ENCODE results near the gene TACC3. TPM values are rescaled to one million over a fixed set of nuclear protein-coding genes. Genes with fewer than 3 reads are reported as not detected.
A peak's percentile ranks its signal among the peaks of the same experiment; 100 is the strongest.

TACC3 gene
- total RNA-seq, 6 donors from 2014 or later = 8.9 to 47.4 (median 21.9) TPM

DNA sequence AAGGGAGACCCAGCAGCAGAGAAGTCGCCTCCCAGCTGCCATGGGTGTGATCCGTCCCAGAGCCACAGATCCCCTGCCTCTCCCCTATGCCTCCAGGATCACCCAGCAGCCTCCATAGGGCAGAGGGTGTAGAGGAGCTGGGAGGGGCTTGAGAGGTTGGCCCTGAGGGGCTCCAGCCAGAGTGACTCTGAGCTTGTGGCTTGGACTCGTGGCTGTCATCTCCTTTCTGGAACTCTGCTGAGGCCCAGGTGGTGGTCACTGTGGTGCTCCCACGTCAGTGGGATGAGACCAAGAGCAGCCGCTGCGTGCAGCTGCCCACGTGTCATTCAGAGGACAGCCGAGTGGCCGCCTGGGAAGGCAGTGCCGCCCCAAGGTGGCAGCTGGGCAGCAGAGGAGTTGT, 4.2 kb downstream of the TACC3 start:
- Histone ChIP-seq H3K27ac (peak overlapping the region in 2 of 4 donors; percentile 7 to 86), H3K9me3 (no peaks in the 10 kb centered on the region), H3K4me1 (peaks cover 42 to 67% (median 53%) of the 10 kb centered on the region in 4 donors), H3K27me3 (no peaks in the 10 kb centered on the region), H3K36me3 (peaks cover 0 to 17% (median 4%) of the 10 kb centered on the region in 4 donors), H3K4me3 (no peak overlapping the region)
- peak in 1 of 2 donors; percentile 62 for DNase-seq
- WGBS, 2 donors = 89 to 95% methylated on average over 5 to 10 of the region's 10 CpGs
- TF ChIP-seq EP300 (IDR thresholded peaks at IDR 0.05) = no peak
- TF ChIP-seq, protein P1, sequence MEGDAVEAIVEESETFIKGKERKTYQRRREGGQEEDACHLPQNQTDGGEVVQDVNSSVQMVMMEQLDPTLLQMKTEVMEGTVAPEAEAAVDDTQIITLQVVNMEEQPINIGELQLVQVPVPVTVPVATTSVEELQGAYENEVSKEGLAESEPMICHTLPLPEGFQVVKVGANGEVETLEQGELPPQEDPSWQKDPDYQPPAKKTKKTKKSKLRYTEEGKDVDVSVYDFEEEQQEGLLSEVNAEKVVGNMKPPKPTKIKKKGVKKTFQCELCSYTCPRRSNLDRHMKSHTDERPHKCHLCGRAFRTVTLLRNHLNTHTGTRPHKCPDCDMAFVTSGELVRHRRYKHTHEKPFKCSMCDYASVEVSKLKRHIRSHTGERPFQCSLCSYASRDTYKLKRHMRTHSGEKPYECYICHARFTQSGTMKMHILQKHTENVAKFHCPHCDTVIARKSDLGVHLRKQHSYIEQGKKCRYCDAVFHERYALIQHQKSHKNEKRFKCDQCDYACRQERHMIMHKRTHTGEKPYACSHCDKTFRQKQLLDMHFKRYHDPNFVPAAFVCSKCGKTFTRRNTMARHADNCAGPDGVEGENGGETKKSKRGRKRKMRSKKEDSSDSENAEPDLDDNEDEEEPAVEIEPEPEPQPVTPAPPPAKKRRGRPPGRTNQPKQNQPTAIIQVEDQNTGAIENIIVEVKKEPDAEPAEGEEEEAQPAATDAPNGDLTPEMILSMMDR (IDR thresholded peaks at IDR 0.05) = no peak
- TF ChIP-seq POLR2A (IDR thresholded peaks at IDR 0.05) = no peak
- no peak for TF ChIP-seq POLR2AphosphoS5 (IDR thresholded peaks at IDR 0.05)
- ATAC-seq (ENCODE audit: low FRiP score in 2 of 2) = no peak

DNA sequence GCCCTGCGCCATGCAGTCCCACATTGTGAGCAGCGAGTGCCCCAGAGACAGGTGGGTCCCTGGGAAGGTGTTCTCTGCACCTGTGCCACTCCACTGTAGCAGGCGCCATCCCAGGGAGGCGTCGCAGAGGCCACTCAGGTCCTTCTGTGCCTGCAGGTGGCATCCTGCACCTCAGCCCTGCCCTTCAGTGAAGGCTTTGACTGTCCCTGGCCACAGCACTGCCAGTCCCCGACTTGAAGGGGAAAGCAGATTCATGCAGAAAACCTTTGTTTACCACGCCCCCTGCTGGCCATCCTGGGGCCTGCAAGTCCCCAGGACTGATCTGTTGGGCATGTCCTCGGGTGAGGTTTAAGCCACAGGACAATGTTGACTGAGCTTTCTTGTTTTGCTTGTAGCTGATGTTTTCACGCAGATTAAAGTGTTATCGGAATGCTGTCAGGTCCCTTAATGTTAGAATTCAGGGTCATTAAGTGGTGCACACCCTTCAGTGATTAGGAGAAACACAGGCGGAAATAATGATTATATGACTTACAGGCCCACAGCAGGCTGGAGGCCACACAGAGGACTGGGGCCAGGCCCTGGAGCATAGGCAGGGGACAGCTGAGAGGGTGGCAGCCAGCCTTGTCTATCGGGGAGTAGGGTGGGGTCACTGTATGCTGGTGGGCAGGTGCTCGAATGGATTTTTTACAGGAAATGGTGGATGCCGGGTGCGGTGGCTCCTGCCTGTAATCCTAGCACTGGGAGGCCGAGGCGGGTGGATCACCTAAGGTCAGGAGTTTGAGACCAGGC, 5.0 kb downstream of the TACC3 start:
- Histone ChIP-seq H3K4me3 (no peak overlapping the region), H3K27ac (peak overlapping the region; percentile 56 to 86 (median 79)), H3K27me3 (no peaks in the 10 kb centered on the region), H3K9me3 (no peaks in the 10 kb centered on the region), H3K4me1 (peaks cover 42 to 67% (median 53%) of the 10 kb centered on the region in 4 donors), H3K36me3 (peaks cover 0 to 25% (median 9%) of the 10 kb centered on the region in 4 donors)
- peak; percentile 76 to 82 for ATAC-seq (ENCODE audit: low FRiP score in 2 of 2)
- TF ChIP-seq POLR2A (IDR thresholded peaks at IDR 0.05) = no peak
- TF ChIP-seq, protein P1 (IDR thresholded peaks at IDR 0.05) = peak; percentile 94 to 99 (median 96)
- DNase-seq = peak; percentile 85 to 94
- 45 to 49% methylated on average over 9 to 17 of the region's 17 CpGs for WGBS, 2 donors

DNA sequence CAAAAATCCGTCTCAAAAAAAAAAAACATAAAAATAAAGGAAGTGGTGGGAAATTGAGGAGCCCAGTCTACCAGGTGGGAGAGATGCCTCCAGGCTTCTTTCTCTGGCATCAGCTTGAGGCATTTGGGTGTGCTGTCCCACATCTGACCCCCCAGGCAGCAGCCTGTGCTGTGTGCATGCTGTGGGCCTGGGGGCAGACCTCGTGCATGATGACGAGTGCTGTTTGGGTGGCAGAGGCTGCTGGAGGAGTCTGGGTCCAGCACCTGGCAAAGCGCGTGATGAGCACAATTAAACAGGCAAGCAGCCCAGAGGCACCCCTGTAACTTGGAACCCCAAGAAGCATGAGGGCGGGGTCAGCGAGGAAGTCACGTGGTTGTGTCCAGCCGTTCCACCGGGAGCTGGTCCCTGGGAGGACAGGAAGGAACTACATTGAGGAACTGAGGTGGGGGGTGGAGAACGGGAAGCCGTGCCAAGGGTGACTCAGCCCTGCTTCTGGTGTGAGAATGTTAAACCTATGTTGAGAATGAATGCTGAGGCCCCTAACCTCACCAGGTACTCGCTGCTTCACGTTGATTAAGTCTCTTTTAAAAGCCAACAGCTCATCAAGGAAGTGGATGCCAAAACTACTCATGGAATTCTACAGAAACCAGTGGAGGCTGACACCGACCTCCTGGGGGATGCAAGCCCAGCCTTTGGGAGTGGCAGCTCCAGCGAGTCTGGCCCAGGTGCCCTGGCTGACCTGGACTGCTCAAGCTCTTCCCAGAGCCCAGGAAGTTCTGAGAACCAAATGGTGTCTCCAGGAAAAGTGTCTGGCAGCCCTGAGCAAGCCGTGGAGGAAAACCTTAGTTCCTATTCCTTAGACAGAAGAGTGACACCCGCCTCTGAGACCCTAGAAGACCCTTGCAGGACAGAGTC, 6.1 kb downstream of the TACC3 start:
- H3K4me3 ChIP-seq = peak overlapping the region in 3 of 4 donors; percentile 19 to 37 (median 23)
- H3K36me3 ChIP-seq = peaks cover 0 to 35% (median 14%) of the 10 kb centered on the region in 4 donors
- no peaks in the 10 kb centered on the region for H3K27me3 ChIP-seq
- TF ChIP-seq POLR2A (IDR thresholded peaks at IDR 0.05) (no peak), POLR2AphosphoS5 (IDR thresholded peaks at IDR 0.05) (peak in 1 of 2 donors; percentile 63)
- TF ChIP-seq, protein P1 (IDR thresholded peaks at IDR 0.05) = no peak
- WGBS, 2 donors = 51 to 55% methylated on average over 15 to 18 of the region's 18 CpGs
- H3K27ac ChIP-seq = peak overlapping the region; percentile 56 to 86 (median 79)
- peak in 1 of 2 donors; percentile 89 for DNase-seq
- peak; percentile 47 to 67 for ATAC-seq (ENCODE audit: low FRiP score in 2 of 2)
- peaks cover 35 to 57% (median 44%) of the 10 kb centered on the region in 4 donors for H3K4me1 ChIP-seq
- no peaks in the 10 kb centered on the region for H3K9me3 ChIP-seq

DNA sequence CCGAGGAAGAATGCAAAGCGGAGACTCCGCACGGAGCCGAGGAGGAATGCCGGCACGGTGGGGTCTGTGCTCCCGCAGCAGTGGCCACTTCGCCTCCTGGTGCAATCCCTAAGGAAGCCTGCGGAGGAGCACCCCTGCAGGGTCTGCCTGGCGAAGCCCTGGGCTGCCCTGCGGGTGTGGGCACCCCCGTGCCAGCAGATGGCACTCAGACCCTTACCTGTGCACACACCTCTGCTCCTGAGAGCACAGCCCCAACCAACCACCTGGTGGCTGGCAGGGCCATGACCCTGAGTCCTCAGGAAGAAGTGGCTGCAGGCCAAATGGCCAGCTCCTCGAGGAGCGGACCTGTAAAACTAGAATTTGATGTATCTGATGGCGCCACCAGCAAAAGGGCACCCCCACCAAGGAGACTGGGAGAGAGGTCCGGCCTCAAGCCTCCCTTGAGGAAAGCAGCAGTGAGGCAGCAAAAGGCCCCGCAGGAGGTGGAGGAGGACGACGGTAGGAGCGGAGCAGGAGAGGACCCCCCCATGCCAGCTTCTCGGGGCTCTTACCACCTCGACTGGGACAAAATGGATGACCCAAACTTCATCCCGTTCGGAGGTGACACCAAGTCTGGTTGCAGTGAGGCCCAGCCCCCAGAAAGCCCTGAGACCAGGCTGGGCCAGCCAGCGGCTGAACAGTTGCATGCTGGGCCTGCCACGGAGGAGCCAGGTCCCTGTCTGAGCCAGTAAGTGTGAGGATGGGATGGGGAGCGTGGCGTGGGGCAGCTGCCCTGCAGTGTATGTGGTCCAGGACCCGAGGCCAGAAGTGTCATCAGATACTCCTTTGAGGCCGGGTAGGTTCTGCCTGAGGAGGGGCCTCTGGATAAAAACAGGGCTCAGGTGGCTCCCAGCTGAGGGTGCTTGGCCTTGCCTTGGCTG, 7.0 kb downstream of the TACC3 start:
- WGBS, 2 donors = 72 to 80% methylated on average over 20 to 30 of the region's 31 CpGs
- peaks cover 30 to 53% (median 38%) of the 10 kb centered on the region in 4 donors for H3K4me1 ChIP-seq
- no peak for ATAC-seq (ENCODE audit: low FRiP score in 2 of 2)
- no peak for TF ChIP-seq POLR2AphosphoS5 (IDR thresholded peaks at IDR 0.05)
- TF ChIP-seq, protein P1 (IDR thresholded peaks at IDR 0.05) = no peak
- TF ChIP-seq EP300 (IDR thresholded peaks at IDR 0.05) = no peak
- TF ChIP-seq POLR2A (IDR thresholded peaks at IDR 0.05) = no peak
- peak overlapping the region in 3 of 4 donors; percentile 19 to 37 (median 23) for H3K4me3 ChIP-seq
- peak in 1 of 2 donors; percentile 67 for DNase-seq
- H3K27ac ChIP-seq = peak overlapping the region; percentile 56 to 86 (median 72)
- no peaks in the 10 kb centered on the region for H3K9me3 ChIP-seq
- peaks cover 0 to 44% (median 19%) of the 10 kb centered on the region in 4 donors for H3K36me3 ChIP-seq
- no peaks in the 10 kb centered on the region for H3K27me3 ChIP-seq

All from upper lobe of left lung (tissue), 6 donors.